OCI-LY7 (cell line): Measurements from ENCODE around the gene SERHL2.
"Not testable (repeated sequence)": the region's sequence is repeated elsewhere in the genome, so short reads cannot be mapped to it uniquely, and the experiment has no call there.

ENCODE experiments used
- EZH2phosphoT487 ChIP-seq: fragments of 200-600 bp; sonication (generic); IDR thresholded peaks from 2 replicates; pipeline ENCODE4 v1.6.1; 2018; ENCODE audit warnings: low read depth, borderline replicate concordance, mild to moderate bottlenecking, mixed run types, antibody characterized with exemption, low read length, moderate library complexity, mixed read lengths
- TF ChIP-seq, protein P1 (sequence below): fragments of 200-600 bp; sonication (generic); conservative IDR thresholded peaks from 2 replicates; pipeline ENCODE4 v1.5.1; 2014; ENCODE audit warnings: mild to moderate bottlenecking, antibody characterized with exemption, low read length, moderate library complexity, mixed read lengths

DNA sequence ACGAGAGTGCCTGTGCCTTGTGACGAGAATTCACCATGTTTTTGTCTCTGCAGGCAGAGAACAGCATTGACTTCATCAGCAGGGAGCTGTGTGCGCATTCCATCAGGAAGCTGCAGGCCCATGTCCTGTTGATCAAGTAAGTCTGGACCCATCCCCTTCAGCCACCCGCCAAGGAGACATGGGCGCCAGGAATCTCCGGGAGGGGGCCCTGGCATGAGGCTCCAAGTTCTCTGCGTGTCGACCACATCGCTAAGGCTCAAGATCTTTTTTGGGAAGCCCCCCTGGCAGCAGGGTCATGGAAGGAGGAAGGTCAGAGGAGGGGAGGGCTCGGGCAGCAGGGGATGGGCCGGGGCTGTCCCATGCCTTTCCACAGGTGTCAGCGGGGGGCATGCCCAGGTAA lies 17.3 kb downstream of the SERHL2 start:
- TF ChIP-seq, protein P1, sequence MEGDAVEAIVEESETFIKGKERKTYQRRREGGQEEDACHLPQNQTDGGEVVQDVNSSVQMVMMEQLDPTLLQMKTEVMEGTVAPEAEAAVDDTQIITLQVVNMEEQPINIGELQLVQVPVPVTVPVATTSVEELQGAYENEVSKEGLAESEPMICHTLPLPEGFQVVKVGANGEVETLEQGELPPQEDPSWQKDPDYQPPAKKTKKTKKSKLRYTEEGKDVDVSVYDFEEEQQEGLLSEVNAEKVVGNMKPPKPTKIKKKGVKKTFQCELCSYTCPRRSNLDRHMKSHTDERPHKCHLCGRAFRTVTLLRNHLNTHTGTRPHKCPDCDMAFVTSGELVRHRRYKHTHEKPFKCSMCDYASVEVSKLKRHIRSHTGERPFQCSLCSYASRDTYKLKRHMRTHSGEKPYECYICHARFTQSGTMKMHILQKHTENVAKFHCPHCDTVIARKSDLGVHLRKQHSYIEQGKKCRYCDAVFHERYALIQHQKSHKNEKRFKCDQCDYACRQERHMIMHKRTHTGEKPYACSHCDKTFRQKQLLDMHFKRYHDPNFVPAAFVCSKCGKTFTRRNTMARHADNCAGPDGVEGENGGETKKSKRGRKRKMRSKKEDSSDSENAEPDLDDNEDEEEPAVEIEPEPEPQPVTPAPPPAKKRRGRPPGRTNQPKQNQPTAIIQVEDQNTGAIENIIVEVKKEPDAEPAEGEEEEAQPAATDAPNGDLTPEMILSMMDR, result not testable (repeated sequence)
- TF ChIP-seq EZH2phosphoT487, result not testable (repeated sequence)
